ENCODE measurements around the gene LPIN1.

LPIN1 gene

GRCh38 chr2:11865805-11866204, 119.4 kb downstream of the LPIN1 start:
- DNase-seq (ENCODE audit: low read depth in 2 of 2): no peak

- no peak for DNase-seq (ENCODE audit: low read depth in 2 of 2)
Observed at GRCh38 chr2:11866358-11867335, 120.2 kb downstream of the LPIN1 start.

- no peak for DNase-seq (ENCODE audit: low read depth in 2 of 2)
Observed at GRCh38 chr2:11867926-11868325, 121.5 kb downstream of the LPIN1 start.

- no peak for DNase-seq (ENCODE audit: low read depth in 2 of 2)
Observed at GRCh38 chr2:11869391-11869991, 123.1 kb downstream of the LPIN1 start.

- DNase-seq (ENCODE audit: low read depth in 2 of 2): no peak
Observed at GRCh38 chr2:11870064-11870463, 123.6 kb downstream of the LPIN1 start.

- no peak for DNase-seq (ENCODE audit: low read depth in 2 of 2)
Observed at GRCh38 chr2:11870584-11870983, 124.2 kb downstream of the LPIN1 start.

- no peak for DNase-seq (ENCODE audit: low read depth in 2 of 2)
Observed at GRCh38 chr2:11871421-11871820, 125.0 kb downstream of the LPIN1 start.

- DNase-seq (ENCODE audit: low read depth in 2 of 2): no peak
Observed at GRCh38 chr2:11872247-11872947, 126.0 kb downstream of the LPIN1 start.

- no peak for DNase-seq (ENCODE audit: low read depth in 2 of 2)
Observed at GRCh38 chr2:11872948-11873269, 126.5 kb downstream of the LPIN1 start.

GRCh38 chr2:11873356-11874154, 127.1 kb downstream of the LPIN1 start:
- no peak for DNase-seq (ENCODE audit: low read depth in 2 of 2)

- DNase-seq (ENCODE audit: low read depth in 2 of 2): no peak
Observed at GRCh38 chr2:11874861-11875260, 128.4 kb downstream of the LPIN1 start.

GRCh38 chr2:11875481-11875880, 129.0 kb downstream of the LPIN1 start:
- DNase-seq (ENCODE audit: low read depth in 2 of 2): no peak

- no peak for DNase-seq (ENCODE audit: low read depth in 2 of 2)
Observed at GRCh38 chr2:11876436-11876835, 130.0 kb downstream of the LPIN1 start.

GRCh38 chr2:11876889-11877288, 130.5 kb downstream of the LPIN1 start:
- no peak for DNase-seq (ENCODE audit: low read depth in 2 of 2)

Measured in stimulated activated CD4-positive, alpha-beta T cell treated with anti-CD3 and anti-CD28 coated beads, Interleukin-4, amount 100 ng/mL, for 48 hours (primary cell).